LNCaP clone FGC (cell line): ENCODE measurements around the gene HDAC9.

Experiments used
- DNase-seq: peaks from one replicate; pipeline ENCODE4 v3.0.0-alpha.2; 2011; ENCODE audit warnings: low read depth
- H3K4me3 ChIP-seq: 2 replicates; pipeline ENCODE4 v1.5.1; 2011; ENCODE audit warnings: mild to moderate bottlenecking, low read depth, low read length, control low read depth
- CTCF ChIP-seq: IDR thresholded peaks from 2 replicates; pipeline ENCODE4 v1.5.1; 2012; ENCODE audit warnings: mild to moderate bottlenecking; ENCODE audit not compliant: control insufficient read depth, insufficient read depth; ENCODE audit errors: extremely low read depth

HDAC9 gene

DNA sequence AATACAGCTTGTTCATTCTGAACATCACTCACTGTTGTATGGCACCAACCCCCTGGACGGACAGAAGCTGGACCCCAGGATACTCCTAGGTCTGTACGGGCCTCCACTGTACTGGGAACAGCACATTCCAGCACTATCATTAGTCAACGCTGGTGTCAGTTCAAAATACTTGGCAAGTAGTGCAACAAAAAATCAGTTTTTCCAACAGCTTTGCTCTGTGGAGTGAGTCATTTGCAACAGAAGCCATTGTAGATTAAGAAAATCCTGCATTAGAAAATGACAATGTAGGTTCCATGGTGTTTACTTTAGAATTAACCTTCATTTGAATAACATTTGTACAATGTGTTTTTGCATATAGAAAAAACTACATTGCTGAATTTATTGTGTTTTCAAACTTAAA, 266.6 kb downstream of the HDAC9 start:
- H3K4me3 ChIP-seq: no peak overlapping the region
- no peak for DNase-seq
- no peak for TF ChIP-seq CTCF

- no peak for TF ChIP-seq CTCF
- H3K4me3 ChIP-seq: no peak overlapping the region
- DNase-seq: no peak
These were observed 272.7 kb downstream of the HDAC9 start for GRCh38 chr7:18768256-18768655.

GRCh38 chr7:18770154-18770811, 274.7 kb downstream of the HDAC9 start:
- DNase-seq: no peak
- no peak overlapping the region for H3K4me3 ChIP-seq
- no peak for TF ChIP-seq CTCF

DNA sequence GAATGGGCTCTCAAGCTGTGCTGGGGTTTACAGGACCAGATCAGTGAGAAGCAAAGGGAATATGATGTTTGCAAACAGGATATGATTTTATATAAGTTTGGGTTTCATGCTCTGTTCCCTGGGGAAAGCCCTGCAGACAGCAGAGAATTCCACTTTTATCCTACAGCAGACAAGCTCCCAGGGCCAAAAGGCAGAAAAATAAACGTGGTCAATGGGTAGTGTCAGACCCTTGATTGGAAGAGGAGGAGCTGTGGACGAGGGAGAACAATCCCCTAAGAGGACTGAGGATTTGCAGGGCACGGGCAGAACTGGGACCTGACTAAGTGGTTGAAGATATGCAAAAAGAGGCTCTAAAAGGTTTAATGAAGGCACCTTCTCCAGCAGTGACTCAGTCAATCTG, 275.3 kb downstream of the HDAC9 start:
- DNase-seq: no peak
- no peak for TF ChIP-seq CTCF
- no peak overlapping the region for H3K4me3 ChIP-seq

DNA sequence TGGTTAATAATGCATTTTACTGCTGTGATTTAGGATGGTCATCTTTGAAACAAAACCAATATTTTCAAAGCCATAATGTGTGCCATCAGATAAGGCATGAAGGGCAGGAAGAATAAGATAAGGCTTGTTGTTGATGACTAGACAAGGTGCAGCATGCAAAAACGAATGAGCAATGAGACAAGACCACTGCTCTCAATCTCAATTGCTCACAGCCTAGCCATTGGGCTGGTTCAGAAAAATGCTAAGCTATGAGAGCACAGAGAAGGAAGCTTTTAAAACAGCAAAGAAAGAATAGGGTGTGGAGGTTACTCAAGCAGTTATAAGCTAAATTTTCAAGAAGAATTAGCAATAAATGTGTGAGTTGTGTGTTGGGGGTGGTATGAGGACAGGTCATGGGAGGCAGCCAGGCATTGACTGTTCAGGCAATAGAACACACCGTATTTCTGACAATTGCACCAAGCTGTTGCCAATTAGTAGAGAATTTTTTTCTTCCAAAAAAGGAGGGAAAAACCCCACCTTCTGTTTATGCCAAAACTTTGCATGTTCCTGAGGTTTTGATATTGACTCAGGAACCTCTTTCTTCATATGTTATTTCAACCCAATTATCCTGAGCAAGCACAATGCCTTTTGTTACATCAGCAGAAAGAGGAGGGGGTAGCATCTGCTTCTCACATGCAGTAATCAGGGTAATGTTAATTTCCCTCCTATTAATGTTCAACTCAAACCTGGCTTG, 276.5 kb downstream of the HDAC9 start:
- DNase-seq: no peak
- H3K4me3 ChIP-seq: no peak overlapping the region
- TF ChIP-seq CTCF: no peak

DNA sequence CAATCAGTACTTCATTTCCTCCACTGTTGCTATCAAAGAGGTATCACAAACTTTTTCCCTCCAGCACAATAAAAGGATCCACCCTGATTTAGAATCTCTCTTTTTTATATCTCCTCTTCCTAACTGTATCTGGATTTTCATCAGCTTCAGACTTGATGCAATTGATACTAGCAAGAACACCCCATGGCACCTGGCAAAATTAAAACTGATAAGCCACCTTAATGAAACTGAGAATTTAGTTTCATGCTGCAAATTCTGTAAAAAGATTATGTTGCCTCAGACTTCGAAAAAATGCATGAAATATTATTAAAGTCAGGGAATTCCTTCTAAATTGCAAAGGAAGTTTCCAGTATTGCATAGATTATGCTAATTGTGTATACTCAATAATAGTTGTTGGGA, 277.0 kb downstream of the HDAC9 start:
- TF ChIP-seq CTCF: no peak
- no peak overlapping the region for H3K4me3 ChIP-seq
- DNase-seq: no peak
